Hepatocyte (in vitro differentiated cells): Measurements from ENCODE around the gene CACNA1C. TPM values are rescaled to one million over a fixed set of nuclear protein-coding genes. Genes with fewer than 3 reads are reported as not detected.

Source experiments
- DNase-seq: peaks from one replicate; pipeline ENCODE4 v3.0.0-alpha.2; 2016; ENCODE audit warnings: low spot score
- H2AFZ ChIP-seq: fragments of 200-600 bp; sonication (generic); 2 replicates; pipeline ENCODE4 v1.6.0; 2016; ENCODE audit warnings: antibody characterized with exemption, mild to moderate bottlenecking
- H3K27ac ChIP-seq: fragments of 200-600 bp; sonication (generic); 2 replicates; pipeline ENCODE4 v1.5.1; 2016; ENCODE audit warnings: mild to moderate bottlenecking
- H3K27me3 ChIP-seq: fragments of 200-600 bp; sonication (generic); 2 replicates; pipeline ENCODE4 v1.6.1; 2016
- H3K36me3 ChIP-seq: fragments of 200-600 bp; sonication (generic); replicated peaks from 2 replicates; pipeline ENCODE4 v1.5.1; 2016; ENCODE audit warnings: low read depth; ENCODE audit not compliant: insufficient read depth
- H3K4me1 ChIP-seq: fragments of 200-600 bp; sonication (generic); 2 replicates; pipeline ENCODE4 v1.5.1; 2016; ENCODE audit warnings: mild to moderate bottlenecking, moderate library complexity; ENCODE audit not compliant: insufficient read depth
- H3K4me2 ChIP-seq: fragments of 200-600 bp; sonication (generic); 2 replicates; pipeline ENCODE4 v1.6.0; 2016
- H3K4me3 ChIP-seq: fragments of 200-600 bp; sonication (generic); 2 replicates; pipeline ENCODE4 v1.5.1; 2016; ENCODE audit warnings: mild to moderate bottlenecking
- H3K79me2 ChIP-seq: fragments of 200-600 bp; sonication (generic); 2 replicates; pipeline ENCODE4 v1.6.0; 2017; ENCODE audit warnings: mild to moderate bottlenecking
- H3K9me2 ChIP-seq: fragments of 200-600 bp; sonication (generic); replicated peaks from 2 replicates; pipeline ENCODE4 v1.6.0; 2017; ENCODE audit warnings: mild to moderate bottlenecking; ENCODE audit not compliant: insufficient read depth
- H3K9me3 ChIP-seq: fragments of 200-600 bp; sonication (generic); 2 replicates; pipeline ENCODE4 v1.5.1; 2016; ENCODE audit warnings: low read depth, mild to moderate bottlenecking
- H4K20me1 ChIP-seq: fragments of 200-600 bp; sonication (generic); 2 replicates; pipeline ENCODE4 v1.6.0; 2016; ENCODE audit warnings: mild to moderate bottlenecking; ENCODE audit not compliant: insufficient read depth, poor library complexity, severe bottlenecking
- EZH2 ChIP-seq: fragments of 200-600 bp; sonication (generic); IDR thresholded peaks from 2 replicates; pipeline ENCODE4 v1.6.1; 2016; ENCODE audit warnings: antibody characterized with exemption, mild to moderate bottlenecking, borderline replicate concordance
- EZH2phosphoT487 ChIP-seq: fragments of 200-600 bp; sonication (generic); IDR thresholded peaks from one replicate; pipeline ENCODE4 v1.6.1; 2018; ENCODE audit warnings: antibody characterized with exemption, mild to moderate bottlenecking, low read depth, moderate library complexity; ENCODE audit not compliant: unreplicated experiment, severe bottlenecking
- WGBS: methylation state at CpG from one replicate; pipeline ENCODE4 v1.1.6; 2016; ENCODE audit warnings: low lambda C conversion rate; ENCODE audit errors: missing lambda C conversion rate; 5-methylcytosine and 5-hydroxymethylcytosine counted together
- polyA plus RNA-seq: library from polyadenylated mRNA; unstranded; fragments of >200 nt; fragmentation: Nextera tagmentation; extraction: Ambion mirVana; gene quantifications from 2 replicates; pipeline ENCODE4 v1.2.1, GENCODE V29; 2016
- total RNA-seq: library from RNA; depleted of rRNA; stranded (reverse); fragments of >200 nt; gene quantifications from 2 replicates; pipeline ENCODE4 v1.2.3, GENCODE V29; 2014
- TF ChIP-seq, protein P1 (sequence below): fragments of 200-600 bp; sonication (generic); IDR thresholded peaks from 2 replicates; pipeline ENCODE4 v1.5.1; 2016; ENCODE audit warnings: antibody characterized with exemption, mild to moderate bottlenecking; ENCODE audit not compliant: poor library complexity

CACNA1C gene
- total and polyA plus RNA-seq, 2 experiments from 2014 or later = 3.2 to 4.0 TPM

DNA sequence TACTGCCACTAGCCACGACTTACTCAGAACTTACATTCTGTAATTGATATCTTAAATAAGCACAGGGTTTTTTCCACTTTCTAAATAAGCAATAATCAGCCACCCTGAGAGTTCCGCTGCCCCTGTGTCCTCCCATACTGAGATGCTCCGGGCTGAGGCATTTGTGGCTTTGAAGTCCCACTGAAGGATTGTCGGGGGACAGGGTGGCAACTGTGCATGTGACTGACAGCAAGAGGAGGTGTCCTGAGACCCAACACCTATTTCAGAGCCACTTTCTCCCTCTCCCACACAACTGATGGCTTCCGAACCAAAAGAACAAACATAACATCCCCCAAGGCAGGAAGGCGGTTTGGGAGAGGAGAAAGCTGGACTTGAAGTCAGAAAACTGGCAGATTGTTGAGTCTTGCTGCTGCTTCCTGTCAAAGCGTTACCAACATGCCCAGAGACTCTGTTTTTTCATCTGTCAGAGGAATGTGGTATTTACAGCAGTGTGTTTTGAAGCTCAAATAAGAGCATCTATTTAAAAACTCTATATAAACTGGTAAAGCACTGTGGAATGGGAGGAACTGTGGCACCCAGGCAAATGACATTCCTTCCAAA, 584.1 kb downstream of the CACNA1C start:
- Histone ChIP-seq H2AFZ (no peak overlapping the region), H3K79me2 (no peaks in the 10 kb centered on the region), H3K9me3 (no peaks in the 10 kb centered on the region), H4K20me1 (no peaks in the 10 kb centered on the region), H3K27ac (no peak overlapping the region), H3K4me3 (no peak overlapping the region), H3K27me3 (no peaks in the 10 kb centered on the region), H3K9me2 (no peaks in the 10 kb centered on the region), H3K4me1 (no peaks in the 10 kb centered on the region), H3K36me3 (no peaks in the 10 kb centered on the region), H3K4me2 (no peak overlapping the region)
- TF ChIP-seq, protein P1, sequence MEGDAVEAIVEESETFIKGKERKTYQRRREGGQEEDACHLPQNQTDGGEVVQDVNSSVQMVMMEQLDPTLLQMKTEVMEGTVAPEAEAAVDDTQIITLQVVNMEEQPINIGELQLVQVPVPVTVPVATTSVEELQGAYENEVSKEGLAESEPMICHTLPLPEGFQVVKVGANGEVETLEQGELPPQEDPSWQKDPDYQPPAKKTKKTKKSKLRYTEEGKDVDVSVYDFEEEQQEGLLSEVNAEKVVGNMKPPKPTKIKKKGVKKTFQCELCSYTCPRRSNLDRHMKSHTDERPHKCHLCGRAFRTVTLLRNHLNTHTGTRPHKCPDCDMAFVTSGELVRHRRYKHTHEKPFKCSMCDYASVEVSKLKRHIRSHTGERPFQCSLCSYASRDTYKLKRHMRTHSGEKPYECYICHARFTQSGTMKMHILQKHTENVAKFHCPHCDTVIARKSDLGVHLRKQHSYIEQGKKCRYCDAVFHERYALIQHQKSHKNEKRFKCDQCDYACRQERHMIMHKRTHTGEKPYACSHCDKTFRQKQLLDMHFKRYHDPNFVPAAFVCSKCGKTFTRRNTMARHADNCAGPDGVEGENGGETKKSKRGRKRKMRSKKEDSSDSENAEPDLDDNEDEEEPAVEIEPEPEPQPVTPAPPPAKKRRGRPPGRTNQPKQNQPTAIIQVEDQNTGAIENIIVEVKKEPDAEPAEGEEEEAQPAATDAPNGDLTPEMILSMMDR = no peak
- TF ChIP-seq EZH2phosphoT487 = no peak
- no peak for TF ChIP-seq EZH2
- 81% methylated on average over 7 of the region's 7 CpGs for WGBS
- no peak for DNase-seq

DNA sequence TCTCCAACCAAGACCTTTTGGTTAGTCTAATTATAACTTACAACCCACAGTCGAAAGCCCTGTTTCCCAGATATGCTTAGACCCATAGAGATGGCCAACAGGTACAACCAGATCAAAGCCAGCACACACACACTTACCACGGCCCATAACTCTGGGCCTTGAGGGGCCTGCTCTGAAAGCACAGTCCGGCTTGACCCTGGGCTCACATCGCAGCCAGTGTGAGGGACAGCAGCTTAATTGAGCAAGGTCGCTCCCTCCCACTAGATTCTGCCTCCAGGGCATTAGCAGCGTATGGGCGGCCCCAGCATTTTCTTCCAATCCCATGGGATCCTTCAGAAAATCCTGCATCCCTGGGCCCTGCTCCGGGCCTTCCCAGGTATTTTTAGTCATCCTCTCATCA, 584.6 kb downstream of the CACNA1C start:
- 90% methylated on average over 8 of the region's 8 CpGs for WGBS
- Histone ChIP-seq H3K4me1 (no peaks in the 10 kb centered on the region), H3K79me2 (no peaks in the 10 kb centered on the region), H3K27ac (no peak overlapping the region), H3K4me3 (no peak overlapping the region), H3K36me3 (no peaks in the 10 kb centered on the region), H4K20me1 (no peaks in the 10 kb centered on the region), H3K4me2 (no peak overlapping the region), H3K9me2 (no peaks in the 10 kb centered on the region), H2AFZ (no peak overlapping the region), H3K27me3 (no peaks in the 10 kb centered on the region), H3K9me3 (no peaks in the 10 kb centered on the region)
- no peak for TF ChIP-seq EZH2phosphoT487
- TF ChIP-seq EZH2 = no peak
- TF ChIP-seq, protein P1 = no peak
- DNase-seq = no peak

DNA sequence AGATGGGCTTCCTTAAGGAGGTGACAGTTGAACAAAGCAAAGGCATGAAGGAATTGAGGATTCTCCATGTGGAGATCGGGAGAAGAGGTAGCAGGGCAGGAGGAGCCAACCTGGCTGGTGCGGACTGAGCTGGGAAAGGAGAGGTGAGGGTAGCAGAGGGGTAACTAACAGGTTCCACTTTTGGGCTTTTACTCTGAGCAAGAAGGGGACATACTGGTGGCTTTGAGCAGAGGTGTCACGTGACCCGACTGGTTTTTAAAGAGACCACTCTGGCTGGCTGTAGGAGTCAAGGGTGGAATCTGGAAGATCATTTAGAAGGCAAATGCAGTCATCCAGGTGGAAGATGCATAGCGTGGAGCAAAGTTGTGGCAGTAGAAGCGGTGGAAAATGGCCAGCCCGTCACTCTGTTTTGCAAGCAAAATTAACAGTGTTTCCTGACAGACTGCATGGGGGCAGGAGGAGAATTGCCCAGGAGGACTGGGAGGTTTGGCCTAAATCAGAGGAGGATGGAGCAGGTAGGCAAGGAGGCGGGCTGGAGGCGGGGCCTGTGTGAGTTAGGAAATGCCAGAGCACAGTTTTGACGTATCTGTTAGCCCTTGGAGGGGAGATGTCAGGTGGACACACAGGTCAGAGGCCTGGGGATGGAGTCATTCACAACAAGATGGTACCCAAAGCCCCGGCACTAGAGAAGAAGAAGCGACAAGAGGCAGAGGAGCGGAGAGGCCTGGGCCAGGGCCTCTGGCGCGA, 585.7 kb downstream of the CACNA1C start:
- H3K36me3 ChIP-seq = no peaks in the 10 kb centered on the region
- H3K4me1 ChIP-seq = no peaks in the 10 kb centered on the region
- no peaks in the 10 kb centered on the region for H3K9me3 ChIP-seq
- H3K9me2 ChIP-seq = no peaks in the 10 kb centered on the region
- TF ChIP-seq, protein P1 = no peak
- TF ChIP-seq EZH2 (no peak), EZH2phosphoT487 (no peak)
- no peak overlapping the region for H3K27ac ChIP-seq
- H3K4me3 ChIP-seq = no peak overlapping the region
- H3K4me2 ChIP-seq = no peak overlapping the region
- DNase-seq = no peak
- H3K27me3 ChIP-seq = no peaks in the 10 kb centered on the region
- H4K20me1 ChIP-seq = no peaks in the 10 kb centered on the region
- H2AFZ ChIP-seq = no peak overlapping the region
- 94% methylated on average over 15 of the region's 15 CpGs for WGBS
- H3K79me2 ChIP-seq = no peaks in the 10 kb centered on the region
